Measurements from ENCODE around the gene ACTR3.

Gene ACTR3

GRCh38 chr2:113964436-113964835 is 74.5 kb downstream of the ACTR3 start:
- no peak for DNase-seq (ENCODE audit: low read depth in 2 of 2, low spot score in 1 of 2)

DNA sequence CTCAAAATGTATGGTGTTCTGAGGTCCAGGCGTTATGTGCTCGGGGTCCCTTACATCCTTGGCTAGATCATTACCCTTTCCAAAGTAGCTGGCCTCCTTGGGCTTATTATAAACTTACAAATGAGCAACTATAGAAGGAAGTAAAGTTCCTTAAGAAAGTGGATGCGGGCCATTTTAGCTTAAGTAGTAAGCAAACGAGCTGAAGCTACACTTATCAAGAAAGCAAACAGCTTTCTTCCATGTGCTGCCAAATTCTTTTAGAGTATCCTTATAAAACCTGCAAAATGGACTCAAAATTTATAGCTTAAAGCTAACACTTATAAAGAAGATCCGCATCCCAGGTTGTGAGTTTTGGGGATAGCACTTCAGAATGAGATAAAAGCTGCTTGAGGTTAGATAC is 75.3 kb downstream of the ACTR3 start:
- no peak for DNase-seq (ENCODE audit: low read depth in 2 of 2, low spot score in 1 of 2)

- no peak for DNase-seq (ENCODE audit: low read depth in 2 of 2, low spot score in 1 of 2)
These were observed 75.8 kb downstream of the ACTR3 start for GRCh38 chr2:113965644-113966043.

DNA sequence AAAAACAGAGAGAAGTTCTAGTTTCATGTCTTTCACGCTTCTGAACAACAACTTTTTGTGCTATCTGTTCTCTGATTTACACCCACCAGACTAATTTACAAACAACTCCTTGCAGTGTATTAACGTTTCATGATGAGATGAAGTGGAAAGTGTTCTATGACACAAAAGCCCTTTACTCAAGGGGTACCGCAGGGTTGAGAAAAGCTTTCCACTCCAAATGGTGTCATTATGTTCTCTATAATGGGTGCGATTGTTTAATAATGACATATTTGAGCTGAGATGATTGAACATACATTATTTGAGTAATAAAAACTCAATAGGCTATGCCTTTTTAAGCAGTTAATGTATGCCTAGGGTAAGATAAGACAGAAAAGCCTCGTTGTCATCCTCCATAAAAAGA is 76.3 kb downstream of the ACTR3 start:
- DNase-seq (ENCODE audit: low read depth in 2 of 2, low spot score in 1 of 2) = no peak

- no peak for DNase-seq (ENCODE audit: low read depth in 2 of 2, low spot score in 1 of 2)
These were observed 76.9 kb downstream of the ACTR3 start for GRCh38 chr2:113966832-113967231.

DNA sequence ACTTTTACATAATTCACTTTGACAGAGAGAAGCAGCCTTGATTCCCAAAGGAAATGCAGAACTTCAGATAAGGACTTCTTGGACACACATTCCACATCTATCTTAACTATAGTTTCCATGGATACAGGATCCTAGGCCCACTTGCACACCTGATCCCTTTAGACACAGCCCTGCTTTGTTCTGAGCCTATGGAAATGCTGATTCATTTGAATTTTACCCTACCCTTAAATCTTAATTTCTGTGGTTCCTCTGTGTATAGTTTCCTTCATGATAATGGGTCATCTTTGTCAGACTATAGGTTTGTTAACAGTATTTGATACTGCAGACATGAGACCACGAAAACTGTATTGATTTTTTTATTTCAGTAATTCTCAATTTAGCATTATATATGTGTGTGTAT is 77.4 kb downstream of the ACTR3 start:
- no peak for DNase-seq (ENCODE audit: low read depth in 2 of 2, low spot score in 1 of 2)

DNA sequence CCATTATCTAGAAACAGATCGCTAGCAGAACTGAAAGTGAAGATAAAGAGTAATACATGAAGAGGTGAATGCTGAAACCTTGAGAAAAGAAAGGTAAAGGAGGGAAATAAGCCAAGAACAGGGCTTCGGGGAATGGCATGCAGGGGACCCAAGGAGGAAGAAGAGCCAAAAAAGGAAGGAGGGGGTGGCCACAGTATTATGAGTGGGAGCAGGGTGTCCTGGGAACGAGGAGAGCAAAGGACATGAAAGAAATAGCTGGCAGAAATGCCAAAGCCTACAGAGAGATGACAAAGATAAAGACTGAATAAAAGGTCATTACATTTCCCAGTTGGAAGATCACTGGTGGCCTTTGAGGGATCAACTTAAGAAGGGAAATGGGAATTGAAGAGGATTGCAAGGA is 82.9 kb downstream of the ACTR3 start:
- DNase-seq (ENCODE audit: low read depth in 2 of 2, low spot score in 1 of 2) = no peak

- DNase-seq (ENCODE audit: low read depth in 2 of 2, low spot score in 1 of 2) = no peak
These were observed 83.9 kb downstream of the ACTR3 start for GRCh38 chr2:113973810-113974209.

DNA sequence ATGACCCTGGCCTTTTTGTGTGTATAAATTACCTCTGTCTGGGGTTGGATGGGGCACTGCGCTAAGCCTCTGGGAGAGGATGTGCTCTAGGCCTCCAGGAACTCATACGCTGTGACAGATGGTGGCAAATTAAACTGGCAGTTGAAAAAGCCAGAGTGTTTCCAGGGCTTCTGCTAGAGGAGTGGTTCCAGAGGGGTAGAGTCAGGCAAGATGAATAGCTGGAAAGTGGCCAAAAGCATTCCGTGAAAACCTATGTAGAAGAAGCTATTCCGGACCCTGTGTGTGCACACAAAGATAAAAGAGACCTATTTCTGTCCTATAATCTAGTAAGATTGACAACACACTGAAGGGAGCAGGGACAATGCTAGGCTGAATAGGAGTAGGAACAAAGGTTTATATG is 84.8 kb downstream of the ACTR3 start:
- no peak for DNase-seq (ENCODE audit: low read depth in 2 of 2, low spot score in 1 of 2)

DNA sequence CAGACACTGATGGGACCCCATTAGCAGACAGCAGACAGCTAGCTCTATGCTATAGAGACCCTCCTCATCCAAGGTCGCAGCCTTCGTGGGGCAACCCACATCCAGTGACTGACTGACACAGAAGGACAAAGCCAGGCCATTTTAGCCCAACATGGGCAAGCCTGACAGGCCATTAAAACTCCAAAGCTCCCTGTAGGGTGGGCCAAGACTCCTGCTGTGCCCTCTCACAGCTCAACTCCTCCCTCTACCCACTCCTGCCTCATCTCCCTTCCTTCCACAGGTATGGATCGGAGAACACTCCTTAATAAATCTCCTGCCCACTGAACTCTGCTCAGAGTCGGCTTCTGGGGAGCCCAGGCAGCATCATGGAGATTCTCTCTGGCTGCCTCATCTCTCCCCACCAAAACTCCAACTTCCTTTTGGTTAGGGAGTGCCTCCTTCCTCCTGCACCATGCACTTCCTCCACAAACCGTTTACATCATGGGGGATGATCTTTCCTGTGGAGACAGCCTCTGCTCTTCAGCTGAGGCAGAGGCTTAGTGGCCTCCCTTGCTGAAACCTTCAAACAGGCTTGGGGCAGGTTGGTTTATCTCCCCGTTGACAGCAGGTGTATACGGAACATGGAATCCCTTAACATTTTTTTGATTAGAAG is 86.5 kb downstream of the ACTR3 start:
- no peak for DNase-seq (ENCODE audit: low read depth in 2 of 2, low spot score in 1 of 2)

- no peak for DNase-seq (ENCODE audit: low read depth in 2 of 2, low spot score in 1 of 2)
These were observed 87.3 kb downstream of the ACTR3 start for GRCh38 chr2:113977060-113977659.

GRCh38 chr2:113977660-113978523 is 88.0 kb downstream of the ACTR3 start:
- DNase-seq (ENCODE audit: low read depth in 2 of 2, low spot score in 1 of 2) = no peak

- DNase-seq (ENCODE audit: low read depth in 2 of 2, low spot score in 1 of 2) = no peak
These were observed 88.8 kb downstream of the ACTR3 start for GRCh38 chr2:113978524-113979190.

GRCh38 chr2:113979191-113980128 is 89.6 kb downstream of the ACTR3 start:
- DNase-seq (ENCODE audit: low read depth in 2 of 2, low spot score in 1 of 2) = peak; percentile 1 to 7

GRCh38 chr2:113980946-113981345 is 91.1 kb downstream of the ACTR3 start:
- no peak for DNase-seq (ENCODE audit: low read depth in 2 of 2, low spot score in 1 of 2)

DNA sequence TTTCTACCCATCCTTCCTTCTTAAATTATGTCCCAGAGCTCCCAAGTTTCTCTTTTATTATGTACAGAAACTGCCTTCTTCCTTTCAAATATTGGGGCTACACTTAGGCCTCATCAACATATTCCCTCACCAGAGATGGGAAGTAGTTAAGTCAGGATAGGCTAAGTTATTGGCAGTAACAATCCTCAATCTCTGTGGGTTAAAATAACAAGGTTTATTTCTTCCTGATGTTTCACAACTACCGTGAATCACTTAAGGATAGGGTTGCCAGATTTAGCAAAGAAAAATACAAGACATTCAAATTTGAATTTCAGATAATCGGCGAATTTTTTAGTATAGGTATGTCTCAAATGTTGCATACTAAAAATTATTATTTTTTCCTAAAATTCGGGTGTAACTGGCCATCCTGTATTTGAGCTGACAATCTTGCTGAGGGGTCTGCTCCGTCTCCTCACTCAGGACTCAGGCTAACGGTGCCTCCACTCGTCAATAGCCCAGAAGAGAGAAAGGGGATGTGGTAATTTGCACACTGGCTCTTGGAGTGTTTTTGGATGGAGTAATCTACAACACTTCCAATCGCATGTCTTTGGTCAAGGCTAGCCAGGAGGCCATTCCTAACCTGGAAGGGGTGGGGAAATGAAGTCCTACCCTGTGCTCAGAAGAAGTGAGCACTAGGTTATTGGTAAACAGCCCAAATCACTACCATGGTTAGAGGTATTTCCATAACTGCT is 91.7 kb downstream of the ACTR3 start:
- DNase-seq (ENCODE audit: low read depth in 2 of 2, low spot score in 1 of 2) = no peak

DNA sequence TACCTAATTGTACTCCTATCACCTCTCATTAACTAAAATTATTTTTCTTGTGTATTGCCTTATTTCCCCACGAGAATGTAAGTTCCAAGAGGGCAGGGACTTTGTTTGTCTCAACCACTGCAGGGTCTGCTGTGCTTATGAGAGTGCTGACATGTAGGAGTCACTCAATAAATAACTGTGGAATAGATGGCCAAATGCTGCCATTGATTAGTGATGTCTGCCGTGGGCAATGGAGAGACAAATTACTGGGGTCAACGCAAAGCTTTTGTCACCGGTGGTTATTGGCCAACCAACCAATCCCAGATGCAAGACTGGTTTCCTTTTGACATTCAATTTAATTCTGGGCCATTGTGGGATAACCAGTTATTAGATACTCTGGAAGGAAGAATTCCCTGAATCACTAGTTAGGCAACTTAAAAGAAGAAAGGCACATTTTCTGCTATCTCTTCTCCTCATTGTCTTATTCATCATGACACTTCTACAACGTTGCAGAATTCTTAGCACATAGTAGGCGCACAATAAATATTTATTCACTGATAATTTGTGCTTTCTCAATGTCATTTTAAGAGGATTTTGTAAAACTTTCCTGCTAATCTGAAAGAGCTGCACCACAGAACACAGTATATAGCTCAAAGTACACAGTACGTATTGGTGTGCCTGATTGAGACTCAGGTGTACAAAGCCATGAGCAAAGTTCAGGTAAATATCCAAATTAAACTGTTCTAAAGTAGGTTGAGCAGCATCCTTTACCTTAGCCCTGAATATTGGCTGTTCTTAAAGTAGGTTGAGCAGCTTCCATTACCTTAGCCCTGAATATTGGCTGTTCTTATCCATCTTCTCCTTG is 95.9 kb downstream of the ACTR3 start:
- no peak for DNase-seq (ENCODE audit: low read depth in 2 of 2, low spot score in 1 of 2)

- DNase-seq (ENCODE audit: low read depth in 2 of 2, low spot score in 1 of 2) = no peak
These were observed 96.9 kb downstream of the ACTR3 start for GRCh38 chr2:113986762-113987290.

DNA sequence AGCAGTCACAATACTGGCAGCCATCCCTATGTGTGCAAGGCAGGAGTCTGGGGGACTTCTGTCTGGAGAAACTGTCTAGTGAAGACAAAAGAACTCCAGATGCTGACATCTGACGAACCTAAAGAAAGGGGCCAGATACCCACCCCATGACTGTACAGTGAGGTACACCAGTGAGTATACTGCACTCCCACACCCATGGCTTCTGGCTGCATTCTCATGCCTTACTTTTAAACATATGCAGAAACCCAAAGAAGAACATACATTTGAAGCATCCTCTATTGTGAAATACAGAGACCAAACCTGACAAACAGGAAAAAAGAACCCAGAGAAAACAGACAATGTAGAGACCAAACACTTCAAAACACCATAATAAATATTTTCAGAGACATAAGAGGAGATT is 102.2 kb downstream of the ACTR3 start:
- no peak for DNase-seq (ENCODE audit: low read depth in 2 of 2, low spot score in 1 of 2)

Data from stimulated activated CD8-positive, alpha-beta memory T cell treated with anti-CD3 and anti-CD28 coated beads, Interleukin-4, amount 100 ng/mL, for 4 hours (primary cell).